ENCODE results near the gene SNRPD3.

SNRPD3 gene

GRCh38 chr22:24514241-24515026 lies 41.4 kb upstream of the SNRPD3 start:
- Histone ChIP-seq H3K9me2 (replicated peaks; ENCODE audit: control insufficient read depth, low read length) (no peaks in the 10 kb centered on the region), H3K4me3 (ENCODE audit: low read length) (no peak overlapping the region), H3K27ac (ENCODE audit: low read depth, low read length) (no peak overlapping the region), H3K4me1 (ENCODE audit: control insufficient read depth, low read length) (peaks cover 26% of the 10 kb centered on the region), H3K9me3 (ENCODE audit: control insufficient read depth, insufficient read depth, low read length) (no peaks in the 10 kb centered on the region), H4K20me1 (ENCODE audit: control insufficient read depth, insufficient read depth, low read depth, low read length) (no peaks in the 10 kb centered on the region), H3K27me3 (ENCODE audit: control insufficient read depth, low read length) (peaks cover 23% of the 10 kb centered on the region), H3K79me2 (ENCODE audit: control insufficient read depth, low read length) (no peaks in the 10 kb centered on the region), H3K4me2 (ENCODE audit: low read length) (no peak overlapping the region), H3F3A (ENCODE audit: control insufficient read depth, insufficient read depth) (no peaks in the 10 kb centered on the region), H3K36me3 (ENCODE audit: control insufficient read depth, low read length) (no peaks in the 10 kb centered on the region)
- no peak for TF ChIP-seq CTCF (IDR thresholded peaks at IDR 0.05; ENCODE audit: low read depth, low read length, poor library complexity, severe bottlenecking)
- no peak for TF ChIP-seq EZH2phosphoT487 (IDR thresholded peaks at IDR 0.05; ENCODE audit: borderline replicate concordance, low read length)

- Histone ChIP-seq H3K4me2 (ENCODE audit: low read length) (no peak overlapping the region), H3F3A (ENCODE audit: control insufficient read depth, insufficient read depth) (no peaks in the 10 kb centered on the region), H3K27ac (ENCODE audit: low read depth, low read length) (no peak overlapping the region), H3K79me2 (ENCODE audit: control insufficient read depth, low read length) (no peaks in the 10 kb centered on the region), H3K27me3 (ENCODE audit: control insufficient read depth, low read length) (peaks cover 23% of the 10 kb centered on the region), H3K4me3 (ENCODE audit: low read length) (no peak overlapping the region), H3K36me3 (ENCODE audit: control insufficient read depth, low read length) (no peaks in the 10 kb centered on the region), H3K9me3 (ENCODE audit: control insufficient read depth, insufficient read depth, low read length) (no peaks in the 10 kb centered on the region), H3K9me2 (replicated peaks; ENCODE audit: control insufficient read depth, low read length) (no peaks in the 10 kb centered on the region), H3K4me1 (ENCODE audit: control insufficient read depth, low read length) (peaks cover 26% of the 10 kb centered on the region), H4K20me1 (ENCODE audit: control insufficient read depth, insufficient read depth, low read depth, low read length) (no peaks in the 10 kb centered on the region)
- no peak for TF ChIP-seq EZH2phosphoT487 (IDR thresholded peaks at IDR 0.05; ENCODE audit: borderline replicate concordance, low read length)
- no peak for TF ChIP-seq CTCF (IDR thresholded peaks at IDR 0.05; ENCODE audit: low read depth, low read length, poor library complexity, severe bottlenecking)
Measured at GRCh38 chr22:24515027-24515338, 40.8 kb upstream of the SNRPD3 start.

GRCh38 chr22:24516301-24516737 lies 39.5 kb upstream of the SNRPD3 start:
- peaks cover 23% of the 10 kb centered on the region for H3K27me3 ChIP-seq (ENCODE audit: control insufficient read depth, low read length)
- no peaks in the 10 kb centered on the region for H3K36me3 ChIP-seq (ENCODE audit: control insufficient read depth, low read length)
- H3F3A ChIP-seq (ENCODE audit: control insufficient read depth, insufficient read depth) = no peaks in the 10 kb centered on the region
- H3K9me3 ChIP-seq (ENCODE audit: control insufficient read depth, insufficient read depth, low read length) = no peaks in the 10 kb centered on the region
- no peaks in the 10 kb centered on the region for H4K20me1 ChIP-seq (ENCODE audit: control insufficient read depth, insufficient read depth, low read depth, low read length)
- no peaks in the 10 kb centered on the region for H3K79me2 ChIP-seq (ENCODE audit: control insufficient read depth, low read length)
- peaks cover 15% of the 10 kb centered on the region for H3K4me1 ChIP-seq (ENCODE audit: control insufficient read depth, low read length)
- TF ChIP-seq EZH2phosphoT487 (IDR thresholded peaks at IDR 0.05; ENCODE audit: borderline replicate concordance, low read length) (no peak), CTCF (IDR thresholded peaks at IDR 0.05; ENCODE audit: low read depth, low read length, poor library complexity, severe bottlenecking) (no peak)
- H3K4me3 ChIP-seq (ENCODE audit: low read length) = no peak overlapping the region
- no peak overlapping the region for H3K4me2 ChIP-seq (ENCODE audit: low read length)
- H3K9me2 ChIP-seq (replicated peaks; ENCODE audit: control insufficient read depth, low read length) = no peaks in the 10 kb centered on the region
- no peak overlapping the region for H3K27ac ChIP-seq (ENCODE audit: low read depth, low read length)

Data from DOHH2 (cell line).